G401 (cell line): ENCODE data around the gene HRK. TPM values are rescaled to one million over a fixed set of nuclear protein-coding genes. Genes with fewer than 3 reads are reported as not detected.
"Not testable (repeated sequence)": the region's sequence is repeated elsewhere in the genome, so short reads cannot be mapped to it uniquely, and the experiment has no call there.

Source experiments
- DNase-seq: peaks from one replicate; pipeline ENCODE4 v3.0.0-alpha.2; 2015; ENCODE audit warnings: low spot score
- in situ Hi-C: cut with HindIII; loops from 2 replicates; pipeline ENCODE4 v1.10.0; 2016; ENCODE audit warnings: low sequenced_read_pairs, mixed read lengths
- total RNA-seq: library from RNA; depleted of rRNA; stranded (reverse); fragments of >200 nt; shearing (Covaris generic); gene quantifications from 2 replicates; pipeline ENCODE4 v1.2.3, GENCODE V29; 2014

HRK gene
- total RNA-seq, 1 experiment from 2014 or later = 8.9 TPM

- in situ Hi-C loops = no loop called here
- DNase-seq = no peak
Observed at GRCh38 chr12:116835484-116835883, 45.8 kb downstream of the HRK start.

- no peak for DNase-seq
- in situ Hi-C loops = no loop called here
Observed at GRCh38 chr12:116833474-116833873, 47.8 kb downstream of the HRK start.

- no peak for DNase-seq
- in situ Hi-C loops = no loop called here
Observed at GRCh38 chr12:116832353-116832752, 48.9 kb downstream of the HRK start.

GRCh38 chr12:116827432-116827831 is 53.8 kb downstream of the HRK start:
- no peak for DNase-seq
- in situ Hi-C loops = no loop called here

- in situ Hi-C loops = no loop called here
Observed at GRCh38 chr12:116821291-116821690, 60.0 kb downstream of the HRK start.

GRCh38 chr12:116820064-116820656 is 61.1 kb downstream of the HRK start:
- in situ Hi-C loops = no loop called here
- DNase-seq = peak; percentile 7

More at GRCh38 chr12:116821291-116821690, 60.0 kb downstream of the HRK start:
- DNase-seq = no peak

- in situ Hi-C loops = no loop called here
Observed at GRCh38 chr12:116818948-116819832, 62.1 kb downstream of the HRK start.

GRCh38 chr12:116818341-116818856 is 62.8 kb downstream of the HRK start:
- in situ Hi-C loops = no loop called here
- DNase-seq = peak; percentile 55

More at GRCh38 chr12:116818948-116819832, 62.1 kb downstream of the HRK start:
- peak; percentile 93 for DNase-seq

- DNase-seq, in situ Hi-C loops: not testable (repeated sequence)
Observed at GRCh38 chr12:116814766-116815165, 66.5 kb downstream of the HRK start.

GRCh38 chr12:116813271-116814041 is 67.8 kb downstream of the HRK start:
- in situ Hi-C loops = no loop called here
- DNase-seq = no peak

GRCh38 chr12:116812238-116812637 is 69.0 kb downstream of the HRK start:
- no peak for DNase-seq
- in situ Hi-C loops = no loop called here

- DNase-seq = no peak
- in situ Hi-C loops = no loop called here
Observed at GRCh38 chr12:116808113-116809105, 72.8 kb downstream of the HRK start.

- in situ Hi-C loops = no loop called here
- no peak for DNase-seq
Observed at GRCh38 chr12:116807546-116807945, 73.7 kb downstream of the HRK start.

- DNase-seq = no peak
- in situ Hi-C loops = no loop called here
Observed at GRCh38 chr12:116806845-116807440, 74.3 kb downstream of the HRK start.
